Loucy (cell line): ENCODE measurements around the gene RELA.

ENCODE experiments used
- H2AFZ ChIP-seq: fragments of 200-600 bp; sonication (generic); 2 replicates; pipeline ENCODE4 v1.6.0; 2016; ENCODE audit warnings: antibody characterized with exemption, mild to moderate bottlenecking, low read length, moderate library complexity
- H3F3A ChIP-seq: fragments of 200-600 bp; 2 replicates; pipeline ENCODE4 v1.6.0; 2016; ENCODE audit warnings: antibody characterized with exemption, low read depth, mild to moderate bottlenecking
- H3K27me3 ChIP-seq: fragments of 200-600 bp; sonication (generic); 2 replicates; pipeline ENCODE4 v1.6.1; 2014; ENCODE audit warnings: low read length, mild to moderate bottlenecking; ENCODE audit not compliant: insufficient read depth, poor library complexity, severe bottlenecking
- H3K36me3 ChIP-seq: fragments of 200-600 bp; sonication (generic); 2 replicates; pipeline ENCODE4 v1.6.1; 2016; ENCODE audit warnings: low read length; ENCODE audit not compliant: insufficient read depth
- H3K4me1 ChIP-seq: fragments of 200-600 bp; sonication (generic); 2 replicates; pipeline ENCODE4 v1.5.1; 2014; ENCODE audit warnings: low read length, mild to moderate bottlenecking; ENCODE audit not compliant: insufficient read depth, poor library complexity, severe bottlenecking
- H3K4me2 ChIP-seq: fragments of 200-600 bp; sonication (generic); 2 replicates; pipeline ENCODE4 v1.6.0; 2014; ENCODE audit warnings: antibody characterized with exemption, low read length, low read depth, mild to moderate bottlenecking; ENCODE audit not compliant: poor library complexity, severe bottlenecking
- H3K4me3 ChIP-seq: fragments of 200-600 bp; sonication (generic); 2 replicates; pipeline ENCODE4 v1.5.1; 2014; ENCODE audit warnings: low read length, mild to moderate bottlenecking, mixed read lengths; ENCODE audit not compliant: poor library complexity, severe bottlenecking
- H3K79me2 ChIP-seq: fragments of 200-600 bp; sonication (generic); 2 replicates; pipeline ENCODE4 v1.6.1; 2014; ENCODE audit warnings: low read length; ENCODE audit not compliant: insufficient read depth
- H3K9ac ChIP-seq: fragments of 200-600 bp; sonication (generic); 2 replicates; pipeline ENCODE4 v1.6.0; 2014; ENCODE audit warnings: mild to moderate bottlenecking, low read depth, low read length, moderate library complexity; ENCODE audit not compliant: poor library complexity, severe bottlenecking
- H3K9me2 ChIP-seq: fragments of 200-600 bp; sonication (generic); replicated peaks from 2 replicates; pipeline ENCODE4 v1.6.1; 2016; ENCODE audit warnings: low read depth, low read length, mixed read lengths
- H3K9me3 ChIP-seq: fragments of 200-600 bp; sonication (generic); 2 replicates; pipeline ENCODE4 v1.6.1; 2014; ENCODE audit warnings: mild to moderate bottlenecking, antibody characterized with exemption, low read length, low read depth; ENCODE audit not compliant: insufficient read depth
- H4K20me1 ChIP-seq: fragments of 200-600 bp; sonication (generic); 2 replicates; pipeline ENCODE4 v1.6.0; 2014; ENCODE audit warnings: antibody characterized with exemption, low read length, mild to moderate bottlenecking; ENCODE audit not compliant: insufficient read depth, poor library complexity, severe bottlenecking
- EZH2phosphoT487 ChIP-seq: fragments of 200-600 bp; IDR thresholded peaks from 2 replicates; pipeline ENCODE4 v1.6.1; 2018; ENCODE audit warnings: antibody characterized with exemption, mild to moderate bottlenecking, moderate library complexity, borderline replicate concordance
- TF ChIP-seq, protein P1 (sequence below): fragments of 200-600 bp; sonication (generic); conservative IDR thresholded peaks from 2 replicates; pipeline ENCODE4 v1.5.1; 2014; ENCODE audit warnings: mild to moderate bottlenecking, antibody characterized with exemption, low read length

Gene RELA

DNA sequence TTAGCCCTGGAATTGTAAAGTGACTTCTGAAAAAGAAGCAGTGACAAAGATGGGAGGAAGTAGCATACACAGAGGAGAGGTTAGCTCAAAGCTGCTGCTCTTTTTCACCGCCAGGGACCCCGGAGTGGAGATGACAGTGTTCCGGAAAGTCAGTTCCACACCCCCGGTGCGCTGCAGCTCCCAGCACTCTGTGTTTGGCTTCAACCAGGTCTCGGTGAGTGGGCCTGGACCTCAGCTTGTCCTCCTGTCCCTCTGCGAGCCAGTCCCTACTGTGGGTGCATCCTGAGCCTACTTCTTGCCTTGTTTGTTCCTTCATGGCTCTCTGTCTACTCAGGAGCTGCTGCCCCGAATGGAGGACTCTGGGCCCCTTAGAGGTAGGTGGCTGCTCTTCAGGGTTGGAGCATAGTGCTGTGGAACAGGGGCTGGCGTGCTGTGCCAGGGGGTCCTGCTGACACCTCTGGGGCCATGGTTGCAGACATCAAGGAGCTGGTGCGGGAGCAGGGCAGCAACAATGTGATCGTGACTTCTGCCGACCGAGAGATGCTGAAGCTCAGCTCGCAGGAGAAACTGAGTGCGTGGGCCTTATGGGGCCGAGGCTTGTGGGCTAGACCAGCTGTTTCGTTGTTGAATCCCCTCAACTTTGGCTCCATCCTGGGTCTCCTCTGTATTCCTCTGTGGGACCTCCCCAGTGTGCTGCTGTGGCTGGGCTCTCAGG lies 45.4 kb downstream of the RELA start:
- Histone ChIP-seq H3K9me2 (no peaks in the 10 kb centered on the region), H3K4me2 (peak overlapping the region; percentile 99), H3K27me3 (no peaks in the 10 kb centered on the region), H4K20me1 (peaks cover 49% of the 10 kb centered on the region), H2AFZ (no peak overlapping the region), H3K36me3 (peaks cover 30% of the 10 kb centered on the region; the same call in 1 of the 2 replicates), H3F3A (no peaks in the 10 kb centered on the region), H3K4me3 (peak overlapping the region; percentile 77), H3K9me3 (no peaks in the 10 kb centered on the region), H3K79me2 (peaks cover 79% of the 10 kb centered on the region), H3K9ac (peak overlapping the region; percentile 99), H3K4me1 (peaks cover 19% of the 10 kb centered on the region)
- TF ChIP-seq EZH2phosphoT487: no peak
- TF ChIP-seq, protein P1, sequence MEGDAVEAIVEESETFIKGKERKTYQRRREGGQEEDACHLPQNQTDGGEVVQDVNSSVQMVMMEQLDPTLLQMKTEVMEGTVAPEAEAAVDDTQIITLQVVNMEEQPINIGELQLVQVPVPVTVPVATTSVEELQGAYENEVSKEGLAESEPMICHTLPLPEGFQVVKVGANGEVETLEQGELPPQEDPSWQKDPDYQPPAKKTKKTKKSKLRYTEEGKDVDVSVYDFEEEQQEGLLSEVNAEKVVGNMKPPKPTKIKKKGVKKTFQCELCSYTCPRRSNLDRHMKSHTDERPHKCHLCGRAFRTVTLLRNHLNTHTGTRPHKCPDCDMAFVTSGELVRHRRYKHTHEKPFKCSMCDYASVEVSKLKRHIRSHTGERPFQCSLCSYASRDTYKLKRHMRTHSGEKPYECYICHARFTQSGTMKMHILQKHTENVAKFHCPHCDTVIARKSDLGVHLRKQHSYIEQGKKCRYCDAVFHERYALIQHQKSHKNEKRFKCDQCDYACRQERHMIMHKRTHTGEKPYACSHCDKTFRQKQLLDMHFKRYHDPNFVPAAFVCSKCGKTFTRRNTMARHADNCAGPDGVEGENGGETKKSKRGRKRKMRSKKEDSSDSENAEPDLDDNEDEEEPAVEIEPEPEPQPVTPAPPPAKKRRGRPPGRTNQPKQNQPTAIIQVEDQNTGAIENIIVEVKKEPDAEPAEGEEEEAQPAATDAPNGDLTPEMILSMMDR: no peak

DNA sequence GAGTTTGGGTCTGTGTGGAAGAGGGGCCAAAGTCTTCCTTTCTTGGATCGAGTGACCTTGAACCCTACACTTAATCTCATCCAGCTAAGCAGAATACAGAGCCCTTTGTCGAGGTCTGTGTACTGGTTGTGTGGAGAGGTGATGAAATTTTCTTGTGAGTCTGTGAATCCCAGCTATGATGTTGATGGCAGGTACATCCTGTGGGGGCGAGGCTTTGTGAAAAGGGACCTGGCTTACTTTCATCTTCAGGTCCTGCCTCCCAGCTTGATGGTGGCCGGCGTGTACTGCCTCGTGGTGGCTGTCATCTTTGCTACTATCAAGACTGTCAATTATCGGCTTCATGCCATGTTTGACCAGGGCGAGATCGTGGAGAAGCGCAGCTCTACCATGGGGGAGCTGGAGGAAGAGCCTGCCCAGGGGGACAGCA lies 46.1 kb downstream of the RELA start:
- H3K27me3 ChIP-seq: no peaks in the 10 kb centered on the region
- peaks cover 86% of the 10 kb centered on the region for H3K79me2 ChIP-seq
- peaks cover 55% of the 10 kb centered on the region for H4K20me1 ChIP-seq
- TF ChIP-seq EZH2phosphoT487: no peak
- TF ChIP-seq, protein P1: no peak
- H3K9ac ChIP-seq: peak overlapping the region; percentile 99
- H3K9me3 ChIP-seq: no peaks in the 10 kb centered on the region
- peak overlapping the region; percentile 99 for H3K4me2 ChIP-seq
- H3F3A ChIP-seq: no peaks in the 10 kb centered on the region
- H3K9me2 ChIP-seq: no peaks in the 10 kb centered on the region
- peak overlapping the region; percentile 77 for H3K4me3 ChIP-seq
- H2AFZ ChIP-seq: no peak overlapping the region
- H3K36me3 ChIP-seq: peaks cover 30% of the 10 kb centered on the region; the same call in 1 of the 2 replicates
- peaks cover 25% of the 10 kb centered on the region for H3K4me1 ChIP-seq

DNA sequence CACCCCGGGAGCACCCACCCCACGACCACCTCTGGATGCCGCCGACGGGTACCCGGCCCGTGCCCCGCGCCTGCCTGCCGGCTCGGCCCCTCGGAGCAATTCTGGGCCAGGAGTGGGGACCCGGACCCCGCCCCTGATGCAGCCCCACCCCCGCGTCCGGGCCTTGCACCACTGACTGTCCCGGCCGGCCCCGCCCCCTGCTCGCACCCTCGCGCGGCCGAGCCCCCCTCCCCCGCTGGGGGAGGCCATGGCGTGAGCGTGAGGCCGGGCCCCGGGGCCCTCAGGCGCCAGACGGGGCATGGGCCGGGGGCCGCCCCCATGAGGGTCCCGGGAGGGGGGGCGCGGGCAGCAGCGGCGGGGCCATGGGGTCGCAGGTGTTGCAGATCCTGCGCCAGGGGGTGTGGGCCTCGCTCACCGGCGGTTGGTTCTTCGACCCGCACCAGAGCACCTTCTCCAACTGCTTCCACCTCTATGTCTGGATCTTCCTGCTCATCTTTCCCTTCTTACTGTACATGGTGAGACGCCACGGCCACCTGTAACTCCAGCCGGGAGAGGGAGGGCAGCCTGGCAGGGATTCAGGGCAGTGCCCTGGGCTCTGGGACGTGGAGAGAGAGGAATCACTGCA lies 46.7 kb downstream of the RELA start:
- Histone ChIP-seq H3K4me3 (peak overlapping the region; percentile 77), H3K4me2 (peak overlapping the region; percentile 99), H3K9me2 (no peaks in the 10 kb centered on the region), H3K9me3 (no peaks in the 10 kb centered on the region), H4K20me1 (peaks cover 60% of the 10 kb centered on the region), H3K79me2 (peaks cover 91% of the 10 kb centered on the region), H3K4me1 (peaks cover 29% of the 10 kb centered on the region), H3F3A (no peaks in the 10 kb centered on the region), H3K27me3 (no peaks in the 10 kb centered on the region), H2AFZ (no peak overlapping the region), H3K36me3 (peaks cover 30% of the 10 kb centered on the region; the same call in 1 of the 2 replicates), H3K9ac (peak overlapping the region; percentile 99)
- TF ChIP-seq EZH2phosphoT487: no peak
- TF ChIP-seq, protein P1: no peak
